GM18519 (cell line): ENCODE measurements around the gene NYAP2.

Experiments
- ATAC-seq: cut with Tn5 transposase; IDR thresholded peaks from one replicate; pipeline ENCODE4 v1.9.1; 2021; ENCODE audit warnings: mild to moderate bottlenecking, moderate library complexity; ENCODE audit not compliant: unreplicated experiment, low FRiP score

NYAP2 gene

GRCh38 chr2:225690153-225690552 is 290.6 kb downstream of the NYAP2 start:
- ATAC-seq = no peak

- no peak for ATAC-seq
Observed at GRCh38 chr2:225691711-225692110, 292.2 kb downstream of the NYAP2 start.

GRCh38 chr2:225693259-225693658 is 293.7 kb downstream of the NYAP2 start:
- ATAC-seq = no peak

- no peak for ATAC-seq
Observed at GRCh38 chr2:225694664-225695063, 295.2 kb downstream of the NYAP2 start.

- no peak for ATAC-seq
Observed at GRCh38 chr2:225697936-225698335, 298.4 kb downstream of the NYAP2 start.
